ENCODE measurements around the gene UQCRC1.

Gene UQCRC1

GRCh38 chr3:48596676-48597407, 12.6 kb downstream of the UQCRC1 start:
- no peak for TF ChIP-seq CTCF (conservative IDR thresholded peaks at IDR 0.05; ENCODE audit: low read depth)
- POLR2A ChIA-PET (ENCODE audit: low non-redundant PET), result no interaction called here
- H3K27ac ChIP-seq, result peak overlapping the region; percentile 100
- CTCF ChIA-PET, result no interaction called here
- DNase-seq (ENCODE audit: low spot score), result no peak

- POLR2A ChIA-PET (ENCODE audit: low non-redundant PET), result no interaction called here
- CTCF ChIA-PET, result no interaction called here
- peak overlapping the region; percentile 100 for H3K27ac ChIP-seq
- no peak for DNase-seq (ENCODE audit: low spot score)
- no peak for TF ChIP-seq CTCF (conservative IDR thresholded peaks at IDR 0.05; ENCODE audit: low read depth)
These were observed 13.3 kb downstream of the UQCRC1 start for GRCh38 chr3:48596157-48596556.

- peak overlapping the region; percentile 100 for H3K27ac ChIP-seq
- ChIA-PET POLR2A (ENCODE audit: low non-redundant PET) (no interaction called here), CTCF (no interaction called here)
- no peak for TF ChIP-seq CTCF (conservative IDR thresholded peaks at IDR 0.05; ENCODE audit: low read depth)
- DNase-seq (ENCODE audit: low spot score), result peak; percentile 96
These were observed 13.8 kb downstream of the UQCRC1 start for GRCh38 chr3:48595526-48596121.

- H3K27ac ChIP-seq, result peak within 1 kb of the TSS; percentile 100
- no peak for TF ChIP-seq CTCF (conservative IDR thresholded peaks at IDR 0.05; ENCODE audit: low read depth)
- peak; percentile 83 for DNase-seq (ENCODE audit: low spot score)
- POLR2A ChIA-PET (ENCODE audit: low non-redundant PET), result no interaction called here
- CTCF ChIA-PET, result no interaction called here
These were observed 14.3 kb downstream of the UQCRC1 start, which contains the start of gene COL7A1 for GRCh38 chr3:48595075-48595525. Gene COL7A1 (minus strand): TSS chr3:48595329. CDS start chr3:48595159, 170 bp downstream.

GRCh38 chr3:48594417-48595049, 14.9 kb downstream of the UQCRC1 start:
- no peak for TF ChIP-seq CTCF (conservative IDR thresholded peaks at IDR 0.05; ENCODE audit: low read depth)
- peak overlapping the region; percentile 100 for H3K27ac ChIP-seq
- no peak for DNase-seq (ENCODE audit: low spot score)
- ChIA-PET CTCF (no interaction called here), POLR2A (ENCODE audit: low non-redundant PET) (no interaction called here)

- TF ChIP-seq CTCF (conservative IDR thresholded peaks at IDR 0.05; ENCODE audit: low read depth), result no peak
- ChIA-PET POLR2A (ENCODE audit: low non-redundant PET) (no interaction called here), CTCF (no interaction called here)
- no peak for DNase-seq (ENCODE audit: low spot score)
- H3K27ac ChIP-seq, result peak overlapping the region; percentile 100
These were observed 16.1 kb downstream of the UQCRC1 start for GRCh38 chr3:48593337-48593736.
